PC-3 (cell line): ENCODE measurements around the gene MYH6.

ENCODE experiments used
- CTCF ChIP-seq: fragments of 300-600 bp; sonication (generic); conservative IDR thresholded peaks from 2 replicates; pipeline ENCODE4 v1.5.1; 2017; ENCODE audit warnings: antibody characterized with exemption, low read depth, mild to moderate bottlenecking, low read length
- EZH2 ChIP-seq: fragments of 300-600 bp; sonication (generic); IDR thresholded peaks from one replicate; pipeline ENCODE4 v1.6.1; 2017; ENCODE audit warnings: antibody characterized with exemption, mild to moderate bottlenecking, low read length; ENCODE audit not compliant: unreplicated experiment
- EZH2phosphoT487 ChIP-seq: fragments of 300-600 bp; sonication (generic); IDR thresholded peaks from 2 replicates; pipeline ENCODE4 v1.6.1; 2018; ENCODE audit warnings: mild to moderate bottlenecking, antibody characterized with exemption, low read length, borderline replicate concordance

- no peak for TF ChIP-seq CTCF
- TF ChIP-seq EZH2phosphoT487: no peak
- no peak for TF ChIP-seq EZH2
These were observed 1.8 kb downstream of the MYH6 start for GRCh38 chr14:23406244-23406643.
